GM08714 (cell line): ENCODE data around the gene ADK.

Experiments used
- H3K4me3 ChIP-seq: fragments of 200-500 bp; sonication (Bioruptor generic); 2 replicates; pipeline ENCODE4 v1.5.1; 2014; ENCODE audit warnings: mild to moderate bottlenecking, low read length, inconsistent platforms
- ZNF274 ChIP-seq: IDR thresholded peaks from 2 replicates; pipeline ENCODE4 v1.6.1; 2012; ENCODE audit warnings: mild to moderate bottlenecking, low read depth, low read length

Gene ADK

DNA sequence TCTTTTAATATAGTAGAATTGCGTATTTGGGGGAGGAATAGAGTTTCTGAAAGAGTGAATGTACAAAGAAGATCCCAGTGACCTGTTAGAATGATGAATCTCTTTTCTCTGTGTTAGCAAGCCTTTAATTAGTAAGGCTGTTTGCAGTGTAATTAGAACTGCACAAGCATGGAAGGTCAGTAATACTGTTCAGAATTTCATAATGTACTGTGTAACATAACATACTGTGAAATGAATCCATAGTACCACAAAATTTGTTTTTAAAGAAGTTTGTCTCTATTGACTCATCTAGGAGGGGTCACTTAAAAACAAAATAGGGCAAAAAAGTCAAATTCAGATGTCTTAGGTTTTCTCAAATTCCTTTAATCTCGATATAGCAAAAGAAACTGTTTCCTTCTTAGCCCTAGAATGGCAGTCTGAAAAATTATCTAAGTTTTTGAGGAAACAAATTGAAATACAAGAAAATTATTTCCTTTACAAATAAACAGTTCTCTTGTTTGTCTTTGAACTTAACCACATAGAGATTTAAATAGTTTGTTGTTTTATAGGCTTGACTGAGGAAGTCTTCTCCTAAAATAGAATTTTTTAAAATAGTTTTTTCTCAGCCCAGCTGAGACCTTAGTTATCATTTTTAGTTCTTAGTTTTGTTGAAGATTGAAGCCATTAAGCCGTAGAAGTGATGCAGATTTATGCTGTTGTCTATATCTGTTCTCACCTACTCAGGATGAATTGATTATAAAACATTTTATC, 12.5 kb downstream of the ADK start:
- TF ChIP-seq ZNF274 = no peak

GRCh38 chr10:74164716-74165529, 13.9 kb downstream of the ADK start:
- TF ChIP-seq ZNF274 = no peak
- H3K4me3 ChIP-seq = peak overlapping the region; percentile 50; the same call in 1 of the 2 replicates

More for the DNA sequence above, 12.5 kb downstream of the ADK start:
- no peak overlapping the region for H3K4me3 ChIP-seq

- TF ChIP-seq ZNF274 = no peak
- H3K4me3 ChIP-seq = no peak overlapping the region
These were observed 14.5 kb downstream of the ADK start for GRCh38 chr10:74165530-74165901.

DNA sequence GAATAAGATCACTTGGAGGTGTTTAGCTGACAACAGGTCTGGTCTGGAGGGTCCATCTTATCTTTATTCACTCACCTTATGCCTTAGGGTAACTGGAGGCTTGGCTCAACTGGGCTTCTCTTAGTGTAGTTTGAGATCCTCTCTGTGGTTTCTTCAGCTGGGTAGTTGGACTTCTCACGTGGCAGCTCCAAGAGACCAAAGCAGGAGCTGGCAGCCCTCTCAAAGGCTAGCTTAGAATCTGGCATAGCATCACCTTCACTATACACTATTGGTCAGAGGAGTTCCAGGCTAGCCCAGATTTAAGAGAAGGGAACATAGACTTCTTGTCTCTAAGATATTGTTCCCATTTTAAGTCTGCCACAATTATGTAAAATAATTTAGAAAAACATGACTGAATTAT, 16.4 kb downstream of the ADK start:
- H3K4me3 ChIP-seq = no peak overlapping the region
- TF ChIP-seq ZNF274 = no peak

GRCh38 chr10:74171625-74172024, 20.6 kb downstream of the ADK start:
- no peak for TF ChIP-seq ZNF274
- no peak overlapping the region for H3K4me3 ChIP-seq

DNA sequence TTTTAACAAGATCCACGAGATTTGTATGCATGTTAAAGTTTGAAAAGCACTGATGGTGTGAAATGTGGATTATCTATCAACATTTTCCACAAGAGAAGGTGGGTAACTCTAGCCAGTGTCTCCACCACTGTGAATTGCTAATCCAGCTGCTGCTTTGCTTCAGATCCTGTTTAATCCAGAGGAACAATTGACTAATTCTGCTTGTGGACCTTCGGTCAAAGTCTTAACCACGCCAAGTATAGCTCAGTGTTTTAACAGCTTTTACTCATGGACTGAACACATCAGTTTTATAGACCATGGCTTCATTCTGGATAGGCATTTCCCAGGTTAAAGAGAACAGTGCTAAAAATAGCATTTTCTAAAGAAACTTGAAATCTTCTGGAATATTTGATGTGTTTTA, 23.5 kb downstream of the ADK start:
- H3K4me3 ChIP-seq = no peak overlapping the region
- TF ChIP-seq ZNF274 = no peak

DNA sequence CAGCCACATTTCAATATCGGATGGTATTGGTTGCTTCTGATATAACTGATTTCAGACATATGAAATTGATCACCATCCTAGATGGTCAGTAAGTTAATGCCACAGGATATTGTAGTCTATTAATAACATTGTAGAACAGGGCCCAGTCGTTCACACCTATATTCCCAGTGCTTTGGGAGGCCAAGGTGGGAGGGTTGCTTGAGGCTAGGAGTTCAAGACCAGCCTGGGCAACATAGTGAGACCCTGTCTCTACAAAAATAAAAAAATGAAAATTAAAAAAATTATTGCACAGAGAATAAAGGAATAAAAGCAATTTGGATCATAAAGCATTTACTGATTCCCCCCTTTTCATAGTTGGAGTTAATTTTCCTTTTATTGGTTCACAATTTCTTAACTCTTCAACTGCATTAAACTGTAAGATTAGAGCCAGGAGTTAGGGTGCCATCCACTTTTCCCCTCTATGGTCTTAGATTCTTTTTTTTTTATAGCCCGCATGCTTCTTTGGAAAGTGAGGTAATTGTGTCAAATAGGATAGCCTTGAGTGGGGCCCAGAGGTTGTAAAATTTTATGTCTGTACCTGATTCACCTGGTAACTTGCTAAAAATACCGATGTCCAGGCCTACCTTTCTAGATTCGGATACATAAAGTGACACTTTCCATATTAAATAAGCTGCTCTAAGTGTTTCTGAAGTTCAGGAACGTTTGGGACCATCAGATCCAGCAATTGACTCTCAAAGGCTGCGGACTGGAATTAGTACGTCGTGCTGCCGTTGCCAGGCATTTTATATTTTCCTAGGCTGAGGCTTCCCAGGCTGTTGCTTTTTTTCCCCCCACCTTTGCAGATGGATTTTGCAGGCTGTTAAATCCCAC, 24.7 kb downstream of the ADK start:
- TF ChIP-seq ZNF274 = no peak

DNA sequence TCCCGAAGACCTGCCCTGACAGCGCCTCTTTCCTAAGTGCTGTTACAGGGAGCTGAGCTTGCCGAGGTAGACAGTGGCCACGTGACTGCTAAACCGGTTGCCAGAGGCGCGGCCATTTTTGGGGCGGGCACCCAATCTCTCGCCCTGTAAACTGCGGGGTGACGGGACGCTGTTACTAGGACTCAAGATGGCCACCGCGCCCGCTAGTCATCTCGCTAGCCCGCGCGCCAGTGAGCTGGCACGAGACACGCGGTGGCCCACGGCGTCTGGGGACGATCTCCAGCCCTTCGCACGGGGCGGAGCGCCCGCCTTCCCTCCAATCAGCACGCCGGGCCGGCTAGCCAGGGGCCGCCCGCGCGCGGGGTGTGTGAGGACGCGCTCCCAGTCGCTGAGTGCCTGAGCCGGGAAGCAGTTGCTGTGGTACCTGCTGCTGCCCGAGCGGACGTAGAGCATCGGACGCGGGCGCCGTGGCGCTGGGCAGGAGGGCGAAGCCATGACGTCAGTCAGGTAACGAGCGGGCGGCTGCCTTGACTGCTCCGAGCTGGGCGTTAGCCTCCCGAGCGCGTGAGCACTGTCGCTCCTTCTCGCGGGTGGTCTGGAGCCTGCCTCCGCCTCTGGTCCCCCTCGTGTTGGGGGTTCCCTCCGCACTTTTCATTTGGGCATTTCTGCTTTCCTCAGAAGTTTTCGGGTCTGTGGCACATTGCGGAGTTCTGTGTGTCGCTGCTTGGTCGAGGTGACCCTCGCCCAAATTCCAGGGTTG, 25.5 kb downstream of the ADK start:
- no peak for TF ChIP-seq ZNF274
- peak overlapping the region; percentile 72 for H3K4me3 ChIP-seq

More for the DNA sequence above, 24.7 kb downstream of the ADK start:
- peak overlapping the region; percentile 72 for H3K4me3 ChIP-seq

- TF ChIP-seq ZNF274 = no peak
- H3K4me3 ChIP-seq = peak overlapping the region; percentile 72
These were observed 26.2 kb downstream of the ADK start for GRCh38 chr10:74177140-74177677.

DNA sequence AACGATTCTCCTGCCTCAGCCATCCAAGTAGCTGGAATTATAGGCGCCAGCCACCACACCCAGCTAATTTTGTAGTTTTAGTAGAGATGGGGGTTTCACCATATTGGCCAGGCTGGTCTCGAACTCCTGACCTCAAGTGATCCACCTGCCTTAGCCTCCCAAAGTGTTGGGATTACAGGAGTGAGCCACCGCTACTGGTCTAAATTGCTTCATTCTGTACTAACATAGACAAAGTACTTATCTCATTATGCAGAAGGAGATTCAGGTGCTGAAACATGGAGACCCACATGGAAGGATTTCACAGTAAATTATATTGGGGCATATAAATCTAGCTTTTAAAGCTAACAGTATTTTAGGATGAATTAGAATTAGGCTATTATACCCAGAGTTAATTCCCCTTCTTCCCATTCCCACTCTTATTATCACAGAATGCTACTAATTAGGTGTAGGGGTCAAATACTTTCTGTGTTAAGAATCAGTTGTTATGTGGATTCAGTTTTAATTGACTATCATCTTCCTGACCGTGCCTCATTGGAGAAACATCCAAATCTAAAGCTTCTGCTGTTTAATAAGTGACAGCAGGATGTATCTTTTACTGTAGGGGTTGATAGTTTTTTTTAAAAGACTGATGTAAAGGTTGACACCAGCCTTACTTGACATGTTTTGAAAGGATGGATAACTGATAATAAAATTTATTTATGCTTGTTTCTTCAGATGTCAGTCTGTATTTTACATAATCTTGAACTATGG, 27.2 kb downstream of the ADK start:
- TF ChIP-seq ZNF274 = no peak
- peak overlapping the region; percentile 51; the same call in 1 of the 2 replicates for H3K4me3 ChIP-seq

- no peak for TF ChIP-seq ZNF274
- no peak overlapping the region for H3K4me3 ChIP-seq
These were observed 28.2 kb downstream of the ADK start for GRCh38 chr10:74179111-74179710.

DNA sequence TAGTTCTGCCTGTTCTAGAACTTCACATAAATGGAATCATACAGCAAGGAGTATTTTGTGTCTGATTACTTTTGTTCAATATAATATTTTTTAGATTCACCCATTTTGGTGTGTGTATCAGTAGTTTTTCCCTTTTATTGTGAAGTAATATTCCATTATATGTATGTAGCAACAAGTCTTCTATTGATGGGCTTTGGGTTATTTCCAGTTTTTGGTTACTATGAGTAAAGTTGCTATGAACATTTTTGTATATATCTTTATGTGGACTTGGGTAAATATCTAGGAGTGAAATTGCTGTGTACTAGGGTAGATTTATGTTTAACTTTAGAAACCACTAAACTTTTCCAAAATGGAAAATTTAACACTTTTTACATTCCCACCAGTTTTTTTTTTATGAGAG, 35.7 kb downstream of the ADK start:
- no peak for TF ChIP-seq ZNF274
- H3K4me3 ChIP-seq = no peak overlapping the region
